ENCODE data around the gene CEP128. TPM values are rescaled to one million over a fixed set of nuclear protein-coding genes. Genes with fewer than 3 reads are reported as not detected.

Gene CEP128
- total RNA-seq, 4 donors from 2014 or later = 3.5 to 12.9 (median 9.7) TPM

GRCh38 chr14:80695869-80696268 lies 245.7 kb downstream of the CEP128 start:
- intact Hi-C loops (cut with DNase I) = no loop called here
- 90% methylated on average over 4 of the region's 4 CpGs for WGBS

GRCh38 chr14:80692903-80693302 lies 248.6 kb downstream of the CEP128 start:
- WGBS = 94% methylated on average over 3 of the region's 3 CpGs
- Histone ChIP-seq H3K36me3 (no peaks in the 10 kb centered on the region), H3K4me3 (no peak overlapping the region), H3K4me1 (peaks cover 0 to 4% (median 2%) of the 10 kb centered on the region in 4 donors), H3K27me3 (no peaks in the 10 kb centered on the region), H3K9me3 (no peaks in the 10 kb centered on the region), H3K27ac (replicated peaks in 1 of 4) (no peak overlapping the region)
- intact Hi-C loops (cut with DNase I) = no loop called here
- TF ChIP-seq CTCF (IDR thresholded peaks at IDR 0.05) = no peak
- TF ChIP-seq EP300 (IDR thresholded peaks at IDR 0.05) = no peak
- TF ChIP-seq POLR2A (IDR thresholded peaks at IDR 0.05; ENCODE audit: low read depth) = no peak
- DNase-seq (ENCODE audit: extremely low spot score) = no peak

More at GRCh38 chr14:80695869-80696268, 245.7 kb downstream of the CEP128 start:
- H3K4me3 ChIP-seq = no peak overlapping the region
- TF ChIP-seq EP300 (IDR thresholded peaks at IDR 0.05) (no peak), POLR2A (IDR thresholded peaks at IDR 0.05; ENCODE audit: low read depth) (no peak), CTCF (IDR thresholded peaks at IDR 0.05) (no peak), POLR2AphosphoS5 (IDR thresholded peaks at IDR 0.05) (no peak)
- no peaks in the 10 kb centered on the region for H3K9me3 ChIP-seq
- no peaks in the 10 kb centered on the region for H3K27me3 ChIP-seq
- DNase-seq (ENCODE audit: extremely low spot score) = no peak
- no peaks in the 10 kb centered on the region for H3K36me3 ChIP-seq
- no peak overlapping the region for H3K27ac ChIP-seq (replicated peaks in 1 of 4)
- peaks cover 0 to 4% (median 2%) of the 10 kb centered on the region in 4 donors for H3K4me1 ChIP-seq

GRCh38 chr14:80681651-80682050 lies 259.9 kb downstream of the CEP128 start:
- no peak for DNase-seq (ENCODE audit: extremely low spot score)
- Histone ChIP-seq H3K36me3 (no peaks in the 10 kb centered on the region), H3K27me3 (no peaks in the 10 kb centered on the region), H3K4me1 (no peaks in the 10 kb centered on the region), H3K4me3 (no peak overlapping the region), H3K27ac (replicated peaks in 1 of 4) (no peak overlapping the region), H3K9me3 (peaks cover 0 to 36% (median 19%) of the 10 kb centered on the region in 4 donors)
- intact Hi-C loops (cut with DNase I) = no loop called here
- no peak for TF ChIP-seq POLR2A (IDR thresholded peaks at IDR 0.05; ENCODE audit: low read depth)
- no peak for TF ChIP-seq CTCF (IDR thresholded peaks at IDR 0.05)
- TF ChIP-seq EP300 (IDR thresholded peaks at IDR 0.05) = no peak
- no peak for TF ChIP-seq POLR2AphosphoS5 (IDR thresholded peaks at IDR 0.05)
- WGBS = 98% methylated on average over 3 of the region's 3 CpGs

GRCh38 chr14:80679273-80679672 lies 262.3 kb downstream of the CEP128 start:
- H3K4me3 ChIP-seq = no peak overlapping the region
- H3K4me1 ChIP-seq = no peaks in the 10 kb centered on the region
- no peaks in the 10 kb centered on the region for H3K27me3 ChIP-seq
- intact Hi-C loops (cut with DNase I) = no loop called here
- TF ChIP-seq POLR2A (IDR thresholded peaks at IDR 0.05; ENCODE audit: low read depth) (no peak), POLR2AphosphoS5 (IDR thresholded peaks at IDR 0.05) (no peak), CTCF (IDR thresholded peaks at IDR 0.05) (no peak)
- peaks cover 0 to 27% (median 16%) of the 10 kb centered on the region in 4 donors for H3K9me3 ChIP-seq
- H3K36me3 ChIP-seq = no peaks in the 10 kb centered on the region
- H3K27ac ChIP-seq (replicated peaks in 1 of 4) = no peak overlapping the region
- 92% methylated on average over 5 of the region's 5 CpGs for WGBS
- no peak for DNase-seq (ENCODE audit: extremely low spot score)

- Histone ChIP-seq H3K9me3 (peaks cover 0 to 27% (median 16%) of the 10 kb centered on the region in 4 donors), H3K4me1 (no peaks in the 10 kb centered on the region), H3K27ac (replicated peaks in 1 of 4) (no peak overlapping the region), H3K4me3 (no peak overlapping the region), H3K36me3 (no peaks in the 10 kb centered on the region), H3K27me3 (no peaks in the 10 kb centered on the region)
- intact Hi-C loops (cut with DNase I) = no loop called here
- no peak for TF ChIP-seq CTCF (IDR thresholded peaks at IDR 0.05)
- no peak for TF ChIP-seq POLR2A (IDR thresholded peaks at IDR 0.05; ENCODE audit: low read depth)
- no peak for TF ChIP-seq EP300 (IDR thresholded peaks at IDR 0.05)
- no peak for TF ChIP-seq POLR2AphosphoS5 (IDR thresholded peaks at IDR 0.05)
- WGBS = 92% methylated on average over 3 of the region's 3 CpGs
- DNase-seq (ENCODE audit: extremely low spot score) = no peak
Observed at GRCh38 chr14:80678436-80678835, 263.1 kb downstream of the CEP128 start.
